GM20431 (cell line): ENCODE results near the gene HMCN2.
"Not testable (repeated sequence)": the region's sequence is repeated elsewhere in the genome, so short reads cannot be mapped to it uniquely, and the experiment has no call there.

Experiments
- in situ Hi-C: fragments of 300-500 bp; cut with MseI, MboI; formaldehyde crosslinking; loops from one replicate; pipeline ENCODE4 v1.15.0; 2020; ENCODE audit warnings: low sequenced_read_pairs; ENCODE audit not compliant: unreplicated experiment

Gene HMCN2

DNA sequence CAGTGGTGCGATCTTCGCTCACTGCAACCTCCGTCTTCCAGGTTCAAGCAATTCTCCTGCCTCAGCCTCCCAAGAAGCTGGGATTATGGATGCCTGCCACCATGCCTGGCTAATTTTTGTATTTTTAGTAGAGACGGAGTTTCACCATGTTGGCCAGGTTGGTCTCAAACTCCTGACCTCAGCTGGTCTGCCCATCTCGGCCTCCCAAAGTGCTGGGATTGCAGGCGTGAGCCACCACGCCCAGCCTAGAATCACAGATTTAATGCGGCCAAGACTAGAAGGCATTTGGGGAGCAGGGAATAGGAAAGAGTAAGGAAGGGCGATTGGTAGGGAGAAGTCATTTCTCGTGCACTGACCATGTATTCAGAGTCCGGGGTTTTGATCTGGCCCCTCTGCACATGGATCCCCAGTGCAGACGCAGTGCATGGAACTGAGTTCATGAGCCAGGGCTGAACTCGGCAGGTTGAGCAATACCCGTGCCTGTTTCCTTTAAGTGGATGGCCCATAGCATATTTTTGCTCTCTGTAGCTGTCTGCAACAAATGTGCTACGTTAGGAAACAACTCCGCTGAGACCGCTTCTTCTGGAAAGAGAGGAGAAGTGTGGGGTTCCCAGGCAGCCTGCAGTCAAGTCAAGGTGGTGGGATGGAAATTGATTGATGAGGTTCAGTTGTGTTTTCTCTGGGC, 3.4 kb upstream of the HMCN2 start:
- in situ Hi-C loops: no loop called here

DNA sequence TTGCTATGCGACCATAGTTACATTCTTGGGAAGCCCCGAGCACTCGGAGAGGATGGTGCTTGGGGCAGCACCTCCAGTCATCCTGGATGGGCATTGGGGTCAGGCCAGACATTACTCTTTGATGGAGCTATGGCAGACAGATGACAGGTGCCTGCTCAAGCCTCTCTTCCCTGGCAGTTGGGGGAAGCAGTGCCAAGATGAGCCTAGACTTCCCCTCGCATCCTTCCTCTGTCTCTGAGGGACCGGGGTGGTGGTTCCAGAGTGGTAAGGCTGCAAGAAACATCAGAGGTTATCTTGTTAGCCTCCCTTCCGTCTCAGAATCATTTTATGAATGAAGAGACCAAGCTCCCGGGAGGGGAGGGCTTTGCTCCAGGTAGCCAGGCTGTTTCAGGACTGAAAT, 2.8 kb upstream of the HMCN2 start:
- in situ Hi-C loops: no loop called here

DNA sequence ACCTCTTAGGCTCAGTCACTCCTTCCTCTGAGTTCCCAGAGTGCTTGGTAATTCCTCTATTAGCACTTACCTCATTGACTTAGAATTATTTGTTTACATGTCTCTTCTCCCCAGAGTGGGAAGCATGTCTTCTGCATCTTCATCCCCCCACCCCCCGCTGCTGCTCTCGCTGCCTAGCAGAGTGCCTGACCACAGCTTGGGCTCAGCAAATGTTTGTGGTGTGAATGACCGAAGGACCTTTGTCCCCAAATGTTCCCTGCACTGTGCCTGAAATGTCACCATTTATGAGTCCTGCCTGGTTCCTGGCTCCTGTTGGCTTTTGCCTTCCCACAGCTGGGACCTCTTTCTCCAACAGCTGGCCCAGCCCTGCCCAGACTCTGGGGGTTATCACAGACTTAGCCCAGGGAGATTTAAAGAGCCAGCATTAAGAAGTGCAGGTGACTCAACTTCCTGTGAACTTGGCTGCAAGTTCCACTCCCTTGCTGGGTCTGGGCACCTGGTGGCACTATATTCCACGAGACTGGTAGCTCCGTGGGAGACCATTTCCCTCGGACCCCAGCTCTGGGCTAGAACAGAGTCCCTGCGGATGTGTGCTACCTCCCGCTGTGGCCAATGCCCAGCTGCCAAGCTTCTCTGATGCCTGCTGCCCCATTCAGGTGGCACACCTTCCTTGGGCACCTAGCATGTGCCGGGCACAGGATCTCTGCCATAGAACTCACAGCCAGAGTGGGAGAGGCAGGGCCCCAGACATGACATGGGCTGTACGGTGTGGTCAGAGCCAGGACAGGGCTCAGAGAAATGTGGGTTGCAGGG, 1.8 kb upstream of the HMCN2 start:
- in situ Hi-C loops: no loop called here

DNA sequence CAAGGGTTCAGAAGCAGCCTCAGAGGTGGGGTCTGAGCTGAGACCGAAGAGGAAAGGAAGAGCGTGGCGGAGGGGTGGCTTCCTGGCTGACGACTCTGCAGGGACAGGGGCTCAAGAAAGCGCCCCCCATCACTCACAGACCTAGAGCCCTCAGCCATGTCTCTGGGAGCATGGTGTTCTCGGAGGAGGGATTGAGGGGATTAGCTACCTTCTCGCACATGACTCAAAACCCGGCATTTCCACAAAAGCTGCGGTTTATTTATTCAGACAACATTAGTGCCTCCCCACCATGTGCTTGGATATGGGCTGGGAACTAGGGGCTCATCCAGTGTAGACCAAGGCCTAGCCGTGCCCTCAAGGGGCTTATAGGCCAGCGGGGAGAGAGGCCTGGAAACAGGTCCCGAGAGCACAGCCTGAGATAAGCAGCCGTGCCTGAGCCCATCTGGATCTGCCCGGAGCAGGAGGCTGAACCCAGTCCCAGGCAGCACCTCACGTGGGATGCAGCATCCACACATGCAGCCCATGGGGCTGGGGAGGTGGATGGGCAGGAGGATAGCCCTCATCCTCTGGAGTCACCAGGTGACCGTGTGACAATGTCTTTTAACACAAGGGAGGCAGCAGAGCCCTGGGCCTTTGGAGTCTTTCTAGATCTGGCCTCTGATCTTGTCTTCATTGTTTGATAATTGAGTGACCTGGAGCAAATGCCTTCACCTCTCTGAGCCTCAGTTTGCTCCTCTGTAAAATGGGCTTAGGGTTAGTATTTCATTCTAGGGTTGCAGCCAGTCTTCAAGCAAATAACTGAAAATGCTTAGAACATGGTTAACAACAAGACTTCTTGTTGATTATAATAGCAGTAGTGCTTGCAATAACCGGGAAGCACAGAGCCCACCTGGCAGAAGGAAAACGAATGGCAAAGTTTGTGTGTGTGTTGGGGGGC, 878 bp upstream of the HMCN2 start:
- in situ Hi-C loops: no loop called here

DNA sequence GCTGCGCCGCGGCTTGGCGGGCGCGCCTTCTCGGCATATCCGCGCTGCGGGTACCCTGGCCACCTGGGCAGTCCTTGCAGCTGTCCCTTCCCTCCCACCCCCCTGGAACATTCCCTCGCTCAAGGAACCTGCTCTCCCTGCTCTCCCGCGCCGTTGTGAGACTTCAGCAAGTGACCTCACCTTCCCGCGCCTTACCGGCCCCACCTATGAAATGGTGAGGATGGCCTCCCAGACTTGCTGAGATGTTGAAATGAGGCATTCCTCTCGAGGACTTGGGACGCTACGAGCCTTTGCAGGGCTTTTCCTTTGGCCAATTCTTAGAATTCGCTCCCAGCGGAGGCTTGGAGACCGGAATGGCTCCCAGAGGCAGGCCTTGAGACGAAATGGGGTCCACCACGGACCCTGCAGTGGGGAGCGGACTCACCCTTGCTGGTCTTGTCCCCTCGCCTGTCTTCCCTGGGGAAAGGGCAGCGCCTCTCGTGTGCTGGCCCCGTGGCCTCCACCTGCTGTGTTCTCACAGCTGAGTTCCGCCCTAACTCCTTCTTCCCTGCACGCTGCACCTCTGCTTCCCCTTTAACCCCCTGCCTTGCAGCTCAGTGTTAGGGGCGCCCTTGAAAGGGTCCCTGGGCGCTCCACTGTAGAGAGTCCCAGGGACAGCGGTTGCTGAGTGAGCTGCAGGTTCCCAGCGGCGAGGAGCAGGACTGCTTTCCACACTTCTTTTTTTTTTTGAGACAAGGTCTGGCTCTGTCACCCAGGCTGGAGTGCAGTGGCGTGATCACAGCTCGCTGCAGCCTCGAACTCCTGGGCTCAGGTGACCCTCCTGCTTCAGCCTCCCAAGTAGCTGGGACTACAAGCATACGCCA, 907 bp downstream of the HMCN2 start:
- in situ Hi-C loops: no loop called here

DNA sequence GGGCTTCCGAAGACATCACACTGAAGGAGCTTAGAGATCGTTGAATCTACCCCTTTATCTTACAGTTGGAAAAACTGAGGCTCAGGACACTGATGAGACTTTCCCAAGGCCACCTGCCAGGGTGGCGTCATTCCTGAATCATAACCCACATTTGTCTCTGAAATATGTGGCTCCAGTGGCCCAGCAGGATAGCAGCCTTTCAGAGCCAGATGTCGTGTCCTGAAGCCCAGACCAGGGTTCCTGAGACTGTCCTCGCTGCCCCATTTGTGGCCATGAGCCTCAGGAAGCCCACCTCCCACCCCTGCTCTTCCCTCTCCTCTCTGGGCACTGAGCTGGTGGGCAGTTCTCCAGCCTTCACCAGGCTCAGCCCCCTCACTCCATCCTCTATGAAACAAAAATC, 2.4 kb downstream of the HMCN2 start:
- in situ Hi-C loops: no loop called here

DNA sequence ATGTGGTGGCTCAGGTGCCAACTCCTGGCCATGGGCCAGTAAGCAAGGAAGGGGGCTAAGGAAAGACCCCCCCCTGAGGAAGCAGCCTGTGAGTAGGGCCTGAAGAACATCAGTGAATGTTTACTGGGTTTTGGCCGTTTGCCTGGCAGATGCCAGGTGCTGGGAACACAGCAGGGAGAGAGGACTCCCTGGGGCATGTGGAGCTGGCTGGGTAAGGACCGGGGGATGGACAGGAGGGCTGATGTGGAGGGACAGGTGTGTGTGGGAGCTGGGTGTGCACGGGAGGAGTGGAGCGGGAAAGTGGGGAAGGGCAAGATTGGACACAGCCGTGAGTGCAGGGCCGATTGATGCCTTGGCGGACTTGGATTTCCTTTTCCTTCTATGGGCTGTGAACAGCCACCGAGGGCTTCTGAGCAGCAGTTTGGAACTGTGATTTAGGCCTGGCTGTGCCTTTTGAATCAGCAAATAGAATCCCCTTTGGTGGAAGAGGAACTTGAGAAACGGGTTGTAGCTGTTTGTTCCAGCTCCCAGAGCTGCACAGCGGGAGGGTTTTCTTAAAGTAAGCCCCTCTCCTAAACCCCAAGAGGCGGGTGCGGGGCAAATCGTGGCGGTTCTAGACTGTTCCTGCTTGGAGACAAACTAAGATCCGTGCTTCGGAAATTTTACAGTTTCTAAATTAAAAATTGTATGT, 3.1 kb downstream of the HMCN2 start:
- in situ Hi-C loops: no loop called here

DNA sequence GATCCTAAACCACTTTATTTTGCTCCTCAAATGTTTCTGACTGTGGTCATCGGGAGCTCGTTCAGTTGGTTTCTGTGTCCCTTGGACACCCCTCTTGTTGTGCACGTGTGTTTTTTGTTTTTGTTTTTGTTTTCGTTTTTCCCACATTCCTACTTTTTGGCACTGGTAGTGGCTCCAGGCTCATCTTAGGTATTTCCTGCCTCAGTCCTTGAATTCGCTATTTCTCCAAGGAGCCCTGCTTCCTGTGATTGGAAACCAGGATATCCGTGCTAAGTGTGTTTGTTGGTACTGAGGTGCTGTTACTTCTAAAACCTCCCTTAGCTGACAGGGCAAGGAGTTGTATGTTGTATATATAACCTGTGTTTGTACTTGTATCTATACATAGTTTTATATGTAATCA, 5.9 kb downstream of the HMCN2 start:
- in situ Hi-C loops: no loop called here

DNA sequence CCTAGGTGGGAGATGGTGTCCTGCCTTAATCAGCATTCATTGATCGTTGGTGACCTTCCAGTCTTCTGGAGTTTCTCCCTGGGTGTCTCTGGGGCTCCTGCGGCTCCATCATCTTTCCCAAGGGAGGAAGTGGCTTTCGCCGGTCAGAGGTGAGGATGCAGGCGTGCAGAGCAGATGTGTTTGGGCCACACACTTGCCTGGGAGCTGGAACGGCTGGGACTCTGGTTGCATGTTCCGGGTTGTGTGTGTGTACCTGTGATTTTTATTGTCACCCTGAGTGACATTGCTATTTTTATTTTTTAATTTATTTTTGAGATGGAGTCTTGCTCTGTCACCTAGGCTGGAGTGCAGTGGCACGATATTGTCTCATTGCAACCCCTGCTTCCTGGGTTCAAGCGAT, 9.6 kb downstream of the HMCN2 start:
- in situ Hi-C loops: no loop called here

DNA sequence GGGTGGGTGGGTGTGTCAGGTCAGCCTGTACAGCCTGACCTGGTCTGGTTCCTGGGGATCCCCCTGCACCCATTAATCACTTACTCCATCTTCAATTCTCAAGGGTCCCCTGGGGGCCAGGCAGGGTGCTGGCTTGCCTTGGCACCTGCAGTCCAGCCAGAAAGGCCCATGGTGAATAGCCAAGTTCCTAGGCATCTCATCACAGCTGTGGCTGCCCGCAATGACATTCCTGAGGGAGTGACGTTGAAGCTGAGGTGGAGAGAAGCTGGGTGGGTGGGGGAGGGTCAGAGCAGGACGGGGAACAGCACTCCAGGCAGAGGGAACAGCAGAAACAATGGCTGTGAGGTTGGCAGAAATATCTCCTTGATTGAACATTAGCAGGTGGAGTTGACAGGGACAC, 10.6 kb downstream of the HMCN2 start:
- in situ Hi-C loops: no loop called here

DNA sequence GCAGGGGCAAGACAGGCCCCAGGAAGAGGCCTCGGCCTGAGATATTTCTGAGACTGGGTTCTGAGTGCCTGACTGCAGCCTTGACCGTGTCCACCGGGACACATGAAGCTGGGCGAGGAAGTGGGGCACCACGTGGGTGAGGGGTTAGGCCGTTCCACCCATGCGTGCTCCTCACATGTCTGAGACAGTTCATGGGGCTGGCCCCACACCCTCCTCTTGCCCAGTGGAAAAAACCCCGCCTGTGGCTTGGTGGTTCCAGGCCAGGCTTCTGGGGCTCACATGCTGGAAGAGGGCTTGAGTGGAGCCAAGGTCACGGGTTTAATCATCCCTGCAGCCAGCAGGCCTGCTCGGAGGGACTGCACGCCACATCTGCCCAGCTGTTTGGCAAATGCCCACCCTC, 11.4 kb downstream of the HMCN2 start:
- in situ Hi-C loops: no loop called here

DNA sequence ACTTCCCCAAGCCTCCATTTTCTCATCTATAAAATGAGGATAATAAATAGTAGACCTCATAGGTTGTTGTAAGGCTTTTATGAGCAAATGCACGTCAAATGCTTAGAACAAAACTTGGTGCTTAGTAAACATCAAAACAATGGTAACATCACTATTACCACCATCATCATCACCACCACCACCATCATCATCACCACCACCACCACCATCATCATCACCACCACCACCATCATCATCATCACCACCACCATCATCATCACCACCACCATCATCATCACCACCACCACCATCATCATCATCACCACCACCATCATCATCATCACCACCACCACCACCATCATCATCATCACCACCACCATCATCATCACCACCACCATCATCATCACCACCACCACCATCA, 12.0 kb downstream of the HMCN2 start:
- in situ Hi-C loops: not testable (repeated sequence)

DNA sequence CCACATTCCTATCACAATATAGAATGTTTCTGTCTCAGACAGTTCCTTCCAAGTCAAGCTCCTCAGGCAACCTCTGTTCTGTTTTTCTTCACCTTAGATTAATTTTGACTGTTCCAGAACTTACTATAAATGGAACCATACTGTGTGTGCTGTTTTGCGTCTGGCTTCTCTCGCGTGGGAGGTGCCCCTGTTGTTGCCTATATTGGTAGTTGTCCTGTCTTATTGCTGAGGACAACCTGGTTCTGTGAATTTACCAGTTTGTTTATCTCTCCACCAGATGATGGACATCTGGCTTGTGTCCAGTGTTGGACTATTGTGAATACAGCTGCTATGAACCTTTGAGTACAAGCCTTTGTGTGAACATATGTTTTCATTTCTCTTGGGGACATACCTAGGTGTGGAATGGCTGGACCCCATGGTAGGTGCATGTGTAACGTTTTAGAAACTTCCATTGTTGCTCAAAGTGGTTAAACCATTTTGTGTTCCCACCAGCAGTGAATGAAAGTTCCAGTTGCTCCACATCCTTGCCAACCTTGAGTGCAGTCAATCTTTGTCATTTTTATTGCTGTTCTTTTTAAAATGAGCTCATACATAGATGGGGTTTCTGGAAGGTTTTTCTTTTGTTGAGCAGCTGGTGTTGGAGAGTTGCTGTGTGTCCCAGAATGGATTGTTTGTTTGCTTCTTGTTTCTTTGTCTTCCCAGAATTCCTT, 18.1 kb downstream of the HMCN2 start:
- in situ Hi-C loops: no loop called here

DNA sequence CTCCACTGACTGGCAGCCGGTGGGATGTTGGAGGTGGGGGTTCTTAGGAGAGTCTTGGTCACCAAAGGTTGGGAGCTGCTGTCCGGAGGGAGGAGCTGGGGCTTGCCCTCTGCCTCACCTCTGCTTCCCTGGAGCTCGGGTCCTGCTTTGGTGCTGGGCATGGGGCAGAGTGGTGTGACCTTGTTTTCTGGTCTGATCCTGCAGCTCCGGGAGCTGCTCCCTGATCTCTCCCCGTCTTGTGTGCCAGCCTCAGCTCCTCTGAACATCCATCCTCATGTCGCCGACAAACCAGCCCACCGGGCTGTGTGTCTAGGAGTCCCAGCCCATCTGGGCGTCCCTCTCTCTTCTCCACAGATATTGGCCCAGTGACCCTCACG, 18.7 kb downstream of the HMCN2 start:
- in situ Hi-C loops: no loop called here

DNA sequence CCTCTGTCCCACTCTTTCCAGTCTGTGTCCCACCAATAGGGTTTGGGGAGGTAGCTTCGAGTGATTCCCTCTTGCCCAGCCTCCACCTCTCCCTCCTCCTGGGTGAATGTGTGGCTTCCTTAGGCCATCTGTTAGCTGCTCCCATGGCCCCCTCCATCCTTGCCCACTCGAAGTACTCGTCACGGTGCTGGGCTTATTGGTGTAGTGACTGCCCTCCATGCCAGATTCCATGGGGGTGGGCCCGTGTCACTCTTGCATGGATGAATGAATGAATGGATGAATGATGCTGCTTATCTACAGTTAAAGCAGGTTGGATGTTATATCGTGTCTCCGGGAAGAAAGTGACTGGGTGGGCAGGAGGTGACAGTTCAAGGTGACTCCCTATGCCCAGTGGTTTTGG, 19.1 kb downstream of the HMCN2 start:
- in situ Hi-C loops: no loop called here

DNA sequence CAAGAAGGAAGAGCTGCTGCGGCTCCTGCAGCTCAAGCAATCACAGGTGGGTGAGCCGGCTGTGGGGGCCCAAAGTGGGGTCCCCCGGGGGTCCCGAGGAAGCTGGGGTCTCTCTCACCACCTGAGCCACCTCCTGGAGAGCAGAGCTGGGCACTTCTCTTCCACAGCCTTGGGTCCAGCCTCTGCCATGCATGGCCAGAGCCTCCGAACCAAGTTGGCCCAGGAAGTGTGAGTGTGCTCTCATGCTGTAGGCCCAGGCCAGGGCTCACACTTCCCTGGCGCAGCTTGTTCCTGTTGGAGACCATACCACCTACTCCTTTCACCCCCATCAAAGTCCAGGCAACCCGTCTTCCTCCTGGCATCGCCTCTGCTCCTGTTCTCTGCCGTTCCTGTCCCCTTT, 19.7 kb downstream of the HMCN2 start:
- in situ Hi-C loops: no loop called here

DNA sequence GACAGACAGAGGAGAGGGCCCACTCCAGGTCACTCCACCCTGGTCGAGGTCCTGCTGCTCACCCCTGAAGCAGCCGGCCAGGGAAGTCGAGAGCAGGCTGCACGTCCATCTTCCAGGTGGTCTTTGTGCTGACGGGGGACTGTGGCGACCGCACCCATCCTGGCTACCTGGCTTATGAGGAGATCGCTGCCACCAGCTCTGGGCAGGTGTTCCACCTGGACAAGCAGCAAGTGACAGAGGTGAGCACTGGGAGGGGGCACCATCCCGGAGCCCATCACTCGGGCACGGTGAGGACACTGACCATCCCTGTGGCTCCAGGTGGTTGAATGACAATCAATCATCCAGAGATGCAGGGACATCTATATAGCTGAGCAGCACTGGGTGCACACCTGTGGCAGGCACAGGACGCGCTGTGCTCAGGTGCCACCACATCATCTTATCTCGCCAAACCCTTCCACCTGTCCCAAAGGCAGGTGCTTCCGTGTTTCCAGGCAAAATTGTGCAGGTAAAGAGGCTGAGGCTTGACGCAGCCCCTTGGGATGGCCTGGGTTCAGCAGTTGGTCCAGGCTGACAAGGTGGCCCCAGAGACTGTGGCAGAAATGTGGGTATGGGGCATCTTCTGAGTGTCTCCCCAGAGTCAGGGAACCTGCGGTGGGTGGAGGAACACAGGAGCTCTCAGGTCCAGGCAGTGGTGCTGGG, 20.7 kb downstream of the HMCN2 start:
- in situ Hi-C loops: no loop called here

DNA sequence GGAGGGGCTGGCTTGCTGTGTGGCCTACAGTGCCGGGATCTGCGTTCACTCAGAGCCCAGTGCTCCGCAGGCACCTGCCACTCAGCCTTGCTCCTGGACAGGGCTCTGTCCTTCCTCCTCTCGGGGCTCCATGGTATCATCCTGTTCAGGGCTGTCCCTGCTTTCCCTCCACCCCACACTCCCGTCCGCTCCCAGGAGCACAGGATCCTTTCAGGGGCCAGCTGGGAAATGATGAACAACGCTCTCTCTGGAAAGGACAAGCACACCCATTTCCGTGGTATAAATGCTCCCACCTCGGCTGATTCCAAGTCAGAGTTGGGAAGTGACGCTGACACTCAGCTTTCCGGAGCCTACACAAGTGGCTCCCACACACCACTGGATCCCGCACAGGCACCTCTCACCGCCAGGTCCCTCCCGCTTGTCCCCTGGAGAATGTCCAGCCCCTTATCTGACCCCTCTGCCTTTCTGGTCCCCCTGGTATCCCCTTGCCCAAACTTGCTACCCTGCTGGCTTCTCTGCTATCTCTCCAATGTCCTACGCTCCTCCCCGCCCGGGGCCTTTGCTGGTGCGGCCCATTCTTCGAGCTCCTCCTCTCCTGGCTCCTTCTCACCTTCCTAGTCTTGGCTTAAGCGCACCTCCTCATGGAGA, 21.3 kb downstream of the HMCN2 start:
- in situ Hi-C loops: no loop called here
